ENCODE results near the gene TM9SF1. TPM values are rescaled to one million over a fixed set of nuclear protein-coding genes. Genes with fewer than 3 reads are reported as not detected.

Gene TM9SF1
- total RNA-seq, 1 experiment from 2014 or later: 44.7 TPM

- no TSS peak for BruUV-seq (replicated peaks)
- H3K27me3 ChIP-seq (ENCODE audit: control insufficient read depth, insufficient read depth, low read length): no peaks in the 10 kb centered on the region
- DNase-seq (ENCODE audit: low read depth, low spot score): no peak
- no peaks in the 10 kb centered on the region; the same call in 1 of the 2 replicates for H3K4me1 ChIP-seq (ENCODE audit: control insufficient read depth, insufficient read depth, low read length)
- ChIA-PET POLR2A (no interaction called here), CTCF (no interaction called here)
- H3K9me3 ChIP-seq (ENCODE audit: control insufficient read depth, insufficient read depth, low read depth, low read length): no peaks in the 10 kb centered on the region
- H3K27ac ChIP-seq (ENCODE audit: low read length): no peak overlapping the region
- no peak overlapping the region for H3K4me3 ChIP-seq (ENCODE audit: low read depth in 2 of 2, low read length in 2 of 2)
- in situ Hi-C loops (cut with HindIII; ENCODE audit: low pct_unique_long_range_greater_than_20kb, low sequenced_read_pairs): no loop called here
- ATAC-seq: no peak
- TF ChIP-seq POLR2AphosphoS5 (IDR thresholded peaks at IDR 0.05; ENCODE audit: low read depth, low read length) (no peak), SIN3A (IDR thresholded peaks at IDR 0.05; ENCODE audit: borderline replicate concordance, insufficient read depth, low read depth, low read length) (no peak), REST (IDR thresholded peaks at IDR 0.05; ENCODE audit: insufficient read depth in 1 of 2, low read depth in 2 of 2, low read length in 1 of 2) (no peak), CTCF (IDR thresholded peaks at IDR 0.05) (no peak), TCF7L2 (IDR thresholded peaks at IDR 0.05; ENCODE audit: low read depth, low read length) (no peak)
- intact Hi-C loops (cut with micrococcal nuclease; ENCODE audit: unreplicated experiment): no loop called here
- H3K36me3 ChIP-seq (ENCODE audit: control insufficient read depth, insufficient read depth, low read length): no peaks in the 10 kb centered on the region
These were observed 16.7 kb downstream of the TM9SF1 start for GRCh38 chr14:24178399-24179178.

GRCh38 chr14:24177891-24178290, 17.4 kb downstream of the TM9SF1 start:
- no peak overlapping the region for H3K27ac ChIP-seq (ENCODE audit: low read length)
- no peak for TF ChIP-seq POLR2AphosphoS5 (IDR thresholded peaks at IDR 0.05; ENCODE audit: low read depth, low read length)
- TF ChIP-seq CTCF (IDR thresholded peaks at IDR 0.05): no peak
- no peak for TF ChIP-seq TCF7L2 (IDR thresholded peaks at IDR 0.05; ENCODE audit: low read depth, low read length)
- TF ChIP-seq REST (IDR thresholded peaks at IDR 0.05; ENCODE audit: insufficient read depth in 1 of 2, low read depth in 2 of 2, low read length in 1 of 2): no peak
- no peak for TF ChIP-seq SIN3A (IDR thresholded peaks at IDR 0.05; ENCODE audit: borderline replicate concordance, insufficient read depth, low read depth, low read length)
- no peak overlapping the region for H3K4me3 ChIP-seq (ENCODE audit: low read depth in 2 of 2, low read length in 2 of 2)
- DNase-seq (ENCODE audit: low read depth, low spot score): no peak
- ChIA-PET POLR2A (no interaction called here), CTCF (no interaction called here)
- no peak for ATAC-seq
- H3K27me3 ChIP-seq (ENCODE audit: control insufficient read depth, insufficient read depth, low read length): no peaks in the 10 kb centered on the region
- no peaks in the 10 kb centered on the region for H3K36me3 ChIP-seq (ENCODE audit: control insufficient read depth, insufficient read depth, low read length)
- no peaks in the 10 kb centered on the region for H3K9me3 ChIP-seq (ENCODE audit: control insufficient read depth, insufficient read depth, low read depth, low read length)
- H3K4me1 ChIP-seq (ENCODE audit: control insufficient read depth, insufficient read depth, low read length): no peaks in the 10 kb centered on the region; the same call in 1 of the 2 replicates
- BruUV-seq (replicated peaks): no TSS peak
- intact Hi-C loops (cut with micrococcal nuclease; ENCODE audit: unreplicated experiment): no loop called here
- in situ Hi-C loops (cut with HindIII; ENCODE audit: low pct_unique_long_range_greater_than_20kb, low sequenced_read_pairs): no loop called here

Data from Panc1 (cell line).